ENCODE data around the gene AHSG. TPM values are rescaled to one million over a fixed set of nuclear protein-coding genes. Genes with fewer than 3 reads are reported as not detected.

Gene AHSG
- total and polyA plus RNA-seq, 10 donors: 0.30 TPM; not detected in 9

DNA sequence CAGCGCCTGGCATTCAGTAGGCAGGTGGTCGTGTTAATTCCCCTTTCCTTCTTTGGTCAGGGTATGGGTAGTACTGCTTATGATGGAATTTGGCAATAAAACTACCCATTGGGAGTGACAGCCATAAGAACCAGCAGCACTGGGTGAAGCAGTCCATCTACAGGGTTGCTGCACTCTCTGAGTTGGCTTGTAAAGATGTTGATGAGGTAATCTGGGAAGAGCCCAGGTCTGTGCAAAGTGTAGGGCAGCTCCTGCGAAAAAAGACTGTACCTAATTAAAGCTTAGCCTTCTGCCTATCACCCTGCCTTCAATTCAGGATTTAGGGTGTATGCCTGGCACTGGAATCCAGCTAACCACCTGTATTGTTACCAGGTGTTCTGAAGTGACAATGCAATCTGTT is 22.7 kb downstream of the AHSG start:
- Histone ChIP-seq H3K36me3 (no peaks in the 10 kb centered on the region), H3K27ac (no peak overlapping the region), H3K4me3 (no peak overlapping the region), H3K27me3 (replicated peaks in 1 of 7) (peaks cover 0 to 11% (median 0%) of the 10 kb centered on the region in 7 donors), H3K4me1 (no peaks in the 10 kb centered on the region), H3K9me3 (no peaks in the 10 kb centered on the region)
- intact Hi-C loops (cut with DNase I; ENCODE audit: low total_unique reads): no loop called here
- TF ChIP-seq POLR2AphosphoS5 (IDR thresholded peaks at IDR 0.05): no peak
- TF ChIP-seq, protein P1, sequence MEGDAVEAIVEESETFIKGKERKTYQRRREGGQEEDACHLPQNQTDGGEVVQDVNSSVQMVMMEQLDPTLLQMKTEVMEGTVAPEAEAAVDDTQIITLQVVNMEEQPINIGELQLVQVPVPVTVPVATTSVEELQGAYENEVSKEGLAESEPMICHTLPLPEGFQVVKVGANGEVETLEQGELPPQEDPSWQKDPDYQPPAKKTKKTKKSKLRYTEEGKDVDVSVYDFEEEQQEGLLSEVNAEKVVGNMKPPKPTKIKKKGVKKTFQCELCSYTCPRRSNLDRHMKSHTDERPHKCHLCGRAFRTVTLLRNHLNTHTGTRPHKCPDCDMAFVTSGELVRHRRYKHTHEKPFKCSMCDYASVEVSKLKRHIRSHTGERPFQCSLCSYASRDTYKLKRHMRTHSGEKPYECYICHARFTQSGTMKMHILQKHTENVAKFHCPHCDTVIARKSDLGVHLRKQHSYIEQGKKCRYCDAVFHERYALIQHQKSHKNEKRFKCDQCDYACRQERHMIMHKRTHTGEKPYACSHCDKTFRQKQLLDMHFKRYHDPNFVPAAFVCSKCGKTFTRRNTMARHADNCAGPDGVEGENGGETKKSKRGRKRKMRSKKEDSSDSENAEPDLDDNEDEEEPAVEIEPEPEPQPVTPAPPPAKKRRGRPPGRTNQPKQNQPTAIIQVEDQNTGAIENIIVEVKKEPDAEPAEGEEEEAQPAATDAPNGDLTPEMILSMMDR (IDR thresholded peaks at IDR 0.05 in 8 of 11, conservative IDR thresholded peaks at IDR 0.05 in 3 of 11): no peak
- no peak for TF ChIP-seq POLR2A (IDR thresholded peaks at IDR 0.05)
- WGBS, 5 donors: 77 to 93% (median 87%) methylated on average over 3 of the region's 3 CpGs
- DNase-seq: no peak

DNA sequence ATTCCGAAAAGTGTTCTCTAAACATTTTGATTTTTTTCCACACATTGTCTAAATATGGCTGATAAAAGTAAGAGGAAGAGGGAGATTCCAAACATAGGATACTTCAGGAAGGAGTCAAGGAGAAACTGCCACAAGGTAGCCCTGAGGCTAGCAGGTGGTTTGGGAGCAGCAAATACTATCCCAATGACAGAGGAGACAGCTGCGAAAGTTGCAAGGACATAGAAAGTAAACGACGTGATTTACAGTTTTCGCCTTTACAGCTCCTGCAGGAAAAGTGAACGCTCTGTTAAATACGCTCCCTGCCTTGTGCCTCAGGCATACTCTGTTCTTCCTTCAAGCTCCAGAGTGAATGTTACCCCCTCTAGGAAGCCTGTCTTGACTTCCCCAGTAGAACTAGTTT is 23.7 kb downstream of the AHSG start:
- TF ChIP-seq POLR2A (IDR thresholded peaks at IDR 0.05): no peak
- no peak for TF ChIP-seq POLR2AphosphoS5 (IDR thresholded peaks at IDR 0.05)
- TF ChIP-seq, protein P1 (IDR thresholded peaks at IDR 0.05 in 8 of 11, conservative IDR thresholded peaks at IDR 0.05 in 3 of 11): no peak
- H3K36me3 ChIP-seq: no peaks in the 10 kb centered on the region
- no peak overlapping the region for H3K4me3 ChIP-seq
- H3K4me1 ChIP-seq: no peaks in the 10 kb centered on the region
- H3K9me3 ChIP-seq: no peaks in the 10 kb centered on the region
- DNase-seq: no peak
- intact Hi-C loops (cut with DNase I; ENCODE audit: low total_unique reads): no loop called here
- peaks cover 0 to 11% (median 0%) of the 10 kb centered on the region in 7 donors for H3K27me3 ChIP-seq (replicated peaks in 1 of 7)
- H3K27ac ChIP-seq: no peak overlapping the region
- WGBS, 5 donors: 75 to 86% (median 80%) methylated on average over 7 of the region's 7 CpGs

DNA sequence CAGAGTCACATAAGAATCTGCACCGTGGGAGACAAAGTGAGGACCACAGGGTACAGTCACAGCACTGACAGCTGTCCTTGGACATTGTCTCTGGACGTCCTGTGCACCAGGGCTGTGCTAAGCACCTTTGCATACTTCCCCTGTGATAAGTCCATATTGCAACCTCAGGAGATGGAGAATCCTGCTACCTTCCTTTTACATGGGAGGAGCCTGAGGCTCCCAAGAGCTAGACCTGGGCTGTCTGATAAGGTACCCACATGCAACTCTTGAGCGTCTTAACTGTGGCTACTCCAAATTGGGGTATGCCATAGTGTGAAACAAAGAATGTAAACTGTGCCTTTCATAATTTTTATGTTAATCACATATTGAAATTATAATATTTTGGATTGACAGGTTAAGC is 24.8 kb downstream of the AHSG start:
- TF ChIP-seq POLR2A (IDR thresholded peaks at IDR 0.05): no peak
- no peak for TF ChIP-seq POLR2AphosphoS5 (IDR thresholded peaks at IDR 0.05)
- TF ChIP-seq, protein P1 (IDR thresholded peaks at IDR 0.05 in 8 of 11, conservative IDR thresholded peaks at IDR 0.05 in 3 of 11): no peak
- intact Hi-C loops (cut with DNase I; ENCODE audit: low total_unique reads): no loop called here
- H3K27ac ChIP-seq: no peak overlapping the region
- no peak overlapping the region for H3K4me3 ChIP-seq
- H3K36me3 ChIP-seq: no peaks in the 10 kb centered on the region
- H3K27me3 ChIP-seq (replicated peaks in 1 of 7): peaks cover 0 to 11% (median 0%) of the 10 kb centered on the region in 7 donors
- H3K4me1 ChIP-seq: no peaks in the 10 kb centered on the region
- H3K9me3 ChIP-seq: no peaks in the 10 kb centered on the region
- DNase-seq: no peak
- 72 to 85% (median 76%) methylated on average over 3 of the region's 3 CpGs for WGBS, 5 donors

DNA sequence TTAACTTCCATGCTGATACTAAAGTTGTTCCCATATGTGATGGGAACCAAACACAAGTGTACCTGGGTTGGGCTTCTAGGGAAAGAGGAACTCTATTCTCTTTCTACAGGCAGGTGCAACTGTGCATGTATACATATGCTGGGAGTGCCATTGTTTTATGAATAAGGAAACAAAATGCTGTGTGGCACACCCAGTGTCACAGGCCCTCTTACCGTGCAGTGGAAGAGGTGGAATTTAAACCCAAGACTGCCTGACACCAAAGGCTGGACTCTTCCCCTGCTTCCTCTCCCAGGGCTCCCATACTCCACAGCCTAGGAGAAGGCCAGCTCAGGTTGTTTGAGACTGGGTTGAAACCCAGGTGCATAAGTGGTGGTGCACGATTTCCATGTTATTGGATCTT is 25.4 kb downstream of the AHSG start:
- Histone ChIP-seq H3K27ac (no peak overlapping the region), H3K4me3 (no peak overlapping the region), H3K4me1 (no peaks in the 10 kb centered on the region), H3K9me3 (no peaks in the 10 kb centered on the region), H3K36me3 (no peaks in the 10 kb centered on the region), H3K27me3 (replicated peaks in 1 of 7) (peaks cover 0 to 11% (median 0%) of the 10 kb centered on the region in 7 donors)
- TF ChIP-seq POLR2AphosphoS5 (IDR thresholded peaks at IDR 0.05) (no peak), POLR2A (IDR thresholded peaks at IDR 0.05) (no peak)
- TF ChIP-seq, protein P1 (IDR thresholded peaks at IDR 0.05 in 8 of 11, conservative IDR thresholded peaks at IDR 0.05 in 3 of 11): no peak
- DNase-seq: no peak
- WGBS, 5 donors: 70 to 88% (median 82%) methylated on average over 2 of the region's 2 CpGs
- intact Hi-C loops (cut with DNase I; ENCODE audit: low total_unique reads): no loop called here
